Endometrial microvascular endothelial cells (primary cell): Measurements from ENCODE around the gene CNPY2. TPM values are rescaled to one million over a fixed set of nuclear protein-coding genes. Genes with fewer than 3 reads are reported as not detected.
"Not testable (repeated sequence)": the region's sequence is repeated elsewhere in the genome, so short reads cannot be mapped to it uniquely, and the experiment has no call there.

Source experiments
- in situ Hi-C: cut with HindIII; loops from 2 replicates; pipeline ENCODE4 v1.10.0; 2017; ENCODE audit warnings: low sequenced_read_pairs, low pct_unique_long_range_greater_than_20kb; ENCODE audit errors: inconsistent ontology term
- total RNA-seq: library from RNA; depleted of rRNA; stranded (reverse); fragments of >200 nt; gene quantifications from one replicate; pipeline ENCODE4 v1.2.3, GENCODE V29; 2015; ENCODE audit errors: inconsistent ontology term

The CNPY2 gene
- total RNA-seq: 105 TPM

- in situ Hi-C loops: no loop called here
Observed at GRCh38 chr12:56315622-56316473, at the start of gene CNPY2. Gene CNPY2 (minus strand): TSS chr12:56315988. CDS start chr12:56315217, 771 bp downstream.

- in situ Hi-C loops: no loop called here
Observed at GRCh38 chr12:56362130-56363059, 46.6 kb upstream of the CNPY2 start, which contains the start of gene APOF. Gene APOF (minus strand): TSS chr12:56362857. CDS start chr12:56362745, 112 bp downstream.

- in situ Hi-C loops: no loop called here
Observed at GRCh38 chr12:56361487-56362129, 45.8 kb upstream of the CNPY2 start.

- in situ Hi-C loops: no loop called here
Observed at GRCh38 chr12:56359851-56360767, 44.3 kb upstream of the CNPY2 start, which contains the start of gene STAT2. Gene STAT2 (minus strand): TSS chr12:56360107. CDS start chr12:56356571, 3,536 bp downstream.

GRCh38 chr12:56358836-56359532, 43.2 kb upstream of the CNPY2 start:
- in situ Hi-C loops: no loop called here

- in situ Hi-C loops: no loop called here
Observed at GRCh38 chr12:56351325-56351724, 35.5 kb upstream of the CNPY2 start.

GRCh38 chr12:56350662-56351061, 34.9 kb upstream of the CNPY2 start:
- in situ Hi-C loops: no loop called here

GRCh38 chr12:56348776-56349175, 33.0 kb upstream of the CNPY2 start:
- in situ Hi-C loops: no loop called here

GRCh38 chr12:56347255-56347654, 31.5 kb upstream of the CNPY2 start:
- in situ Hi-C loops: not testable (repeated sequence)

- in situ Hi-C loops: no loop called here
Observed at GRCh38 chr12:56346675-56347074, 30.9 kb upstream of the CNPY2 start.

- in situ Hi-C loops: not testable (repeated sequence)
Observed at GRCh38 chr12:56342290-56342689, 26.5 kb upstream of the CNPY2 start.

GRCh38 chr12:56341616-56342015, 25.8 kb upstream of the CNPY2 start:
- in situ Hi-C loops: no loop called here

GRCh38 chr12:56339158-56339422, 23.3 kb upstream of the CNPY2 start:
- in situ Hi-C loops: no loop called here

GRCh38 chr12:56338308-56339157, 22.7 kb upstream of the CNPY2 start, which contains the start of gene IL23A:
Gene IL23A (plus strand): TSS chr12:56338884. CDS start chr12:56339045, 161 bp downstream.
- in situ Hi-C loops: no loop called here

- in situ Hi-C loops: no loop called here
Observed at GRCh38 chr12:56337753-56338251, 22.0 kb upstream of the CNPY2 start.

- in situ Hi-C loops: no loop called here
Observed at GRCh38 chr12:56336361-56337167, 20.8 kb upstream of the CNPY2 start.
